ENCODE data around the gene SSR1. TPM values are rescaled to one million over a fixed set of nuclear protein-coding genes. Genes with fewer than 3 reads are reported as not detected.

The SSR1 gene
- total and polyA plus RNA-seq, 9 of the 15 experiments (the other 6 are each of a cell fraction or from before 2014, with no cell fraction given), result 87.7 to 220 (median 144) TPM

GRCh38 chr6:7229376-7230326, 83.3 kb downstream of the SSR1 start:
- POLR2A ChIA-PET, result interaction anchor here (0.7 to 1.2 kb wide), 2 partner anchors 15 to 193 kb away, joined by 3 read pairs; no protein-coding TSS in a partner anchor
- no peak for ATAC-seq
- no peak for FAIRE-seq
- DNase-seq (ENCODE audit: extremely low read depth in 1 of 4, low spot score in 3 of 4), result peak in 2 of 4 experiments; percentile 47 to 50
- no peak overlapping the region for H3K27ac ChIP-seq (ENCODE audit: extremely low read depth, low read depth, low read length)
- H3K79me2 ChIP-seq (ENCODE audit: control insufficient read depth, insufficient read depth, low read length), result peaks cover 15% of the 10 kb centered on the region
- no peaks in the 10 kb centered on the region for H3K9me3 ChIP-seq (replicated peaks; ENCODE audit: control insufficient read depth, insufficient read depth, low read depth, low read length)
- no peaks in the 10 kb centered on the region for H3K9me1 ChIP-seq (ENCODE audit: control insufficient read depth, insufficient read depth, low read length)
- no peak overlapping the region for H3K4me2 ChIP-seq (ENCODE audit: insufficient read depth, low read length)
- peaks cover 88% of the 10 kb centered on the region for H3K36me3 ChIP-seq (ENCODE audit: control insufficient read depth, insufficient read depth, low read length)
- no peak overlapping the region for H3K4me3 ChIP-seq
- H3K9ac ChIP-seq (ENCODE audit: insufficient read depth in 1 of 2, low read depth in 2 of 2, low read length in 2 of 2), result no peak overlapping the region
- peaks cover 0 to 18% of the 10 kb centered on the region in 2 experiments; a peak in 4 of 5 replicates for H3K4me1 ChIP-seq (replicated peaks in 1 of 2; ENCODE audit: control insufficient read depth in 2 of 2, insufficient read depth in 2 of 2, low read length in 2 of 2)
- no peaks in the 10 kb centered on the region for H4K20me1 ChIP-seq (replicated peaks; ENCODE audit: control insufficient read depth, insufficient read depth, low read length)
- no TSS peak for BruUV-seq (replicated peaks)
- CTCF ChIA-PET (ENCODE audit: low intra/inter-chr PET ratio), result no interaction called here
- in situ Hi-C loops (cut with MboI), result loop anchor here (25.0 kb wide), 1 partner anchor 542 kb away; no protein-coding TSS in a partner anchor
- 96% methylated on average over 55 of the region's 62 CpGs for WGBS (ENCODE audit: insufficient coverage, low coverage, missing lambda C conversion rate)
- intact Hi-C loops (cut with micrococcal nuclease), result loop anchor here (10.0 kb wide), 1 partner anchor 215 kb away; no protein-coding TSS in a partner anchor
- H2AFZ ChIP-seq (ENCODE audit: low read depth, low read length), result no peak overlapping the region
- H3K27me3 ChIP-seq (ENCODE audit: control insufficient read depth in 2 of 2, insufficient read depth in 2 of 2, low read length in 2 of 2), result no peaks in the 10 kb centered on the region
- TF ChIP-seq FIP1L1 (IDR thresholded peaks at IDR 0.05; ENCODE audit: low read depth, low read length, poor library complexity, severe bottlenecking) (peak; percentile 40), SRF (CRISPR knock-in tag; IDR thresholded peaks at IDR 0.05) (no peak), CSDE1 (IDR thresholded peaks at IDR 0.05) (no peak), POLR2G (IDR thresholded peaks at IDR 0.05; ENCODE audit: low read depth, low read length) (peak; percentile 53), NFIC (IDR thresholded peaks at IDR 0.05) (peak; percentile 58; the same call in 1 of the 2 replicates), BMI1 (IDR thresholded peaks at IDR 0.05; ENCODE audit: low read length) (no peak), KDM2B (CRISPR knock-in tag; IDR thresholded peaks at IDR 0.05) (no peak), EGR1 (conservative IDR thresholded peaks at IDR 0.05) (0 out of 2 replicates have a peak, but pooled peaks have one; percentile 15), ZBTB33 (CRISPR knock-in tag; IDR thresholded peaks at IDR 0.05) (peak; percentile 97)
- TF ChIP-seq, protein P1, sequence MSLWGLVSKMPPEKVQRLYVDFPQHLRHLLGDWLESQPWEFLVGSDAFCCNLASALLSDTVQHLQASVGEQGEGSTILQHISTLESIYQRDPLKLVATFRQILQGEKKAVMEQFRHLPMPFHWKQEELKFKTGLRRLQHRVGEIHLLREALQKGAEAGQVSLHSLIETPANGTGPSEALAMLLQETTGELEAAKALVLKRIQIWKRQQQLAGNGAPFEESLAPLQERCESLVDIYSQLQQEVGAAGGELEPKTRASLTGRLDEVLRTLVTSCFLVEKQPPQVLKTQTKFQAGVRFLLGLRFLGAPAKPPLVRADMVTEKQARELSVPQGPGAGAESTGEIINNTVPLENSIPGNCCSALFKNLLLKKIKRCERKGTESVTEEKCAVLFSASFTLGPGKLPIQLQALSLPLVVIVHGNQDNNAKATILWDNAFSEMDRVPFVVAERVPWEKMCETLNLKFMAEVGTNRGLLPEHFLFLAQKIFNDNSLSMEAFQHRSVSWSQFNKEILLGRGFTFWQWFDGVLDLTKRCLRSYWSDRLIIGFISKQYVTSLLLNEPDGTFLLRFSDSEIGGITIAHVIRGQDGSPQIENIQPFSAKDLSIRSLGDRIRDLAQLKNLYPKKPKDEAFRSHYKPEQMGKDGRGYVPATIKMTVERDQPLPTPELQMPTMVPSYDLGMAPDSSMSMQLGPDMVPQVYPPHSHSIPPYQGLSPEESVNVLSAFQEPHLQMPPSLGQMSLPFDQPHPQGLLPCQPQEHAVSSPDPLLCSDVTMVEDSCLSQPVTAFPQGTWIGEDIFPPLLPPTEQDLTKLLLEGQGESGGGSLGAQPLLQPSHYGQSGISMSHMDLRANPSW (CRISPR knock-in tag; IDR thresholded peaks at IDR 0.05), result no peak
- TF ChIP-seq, protein P2, sequence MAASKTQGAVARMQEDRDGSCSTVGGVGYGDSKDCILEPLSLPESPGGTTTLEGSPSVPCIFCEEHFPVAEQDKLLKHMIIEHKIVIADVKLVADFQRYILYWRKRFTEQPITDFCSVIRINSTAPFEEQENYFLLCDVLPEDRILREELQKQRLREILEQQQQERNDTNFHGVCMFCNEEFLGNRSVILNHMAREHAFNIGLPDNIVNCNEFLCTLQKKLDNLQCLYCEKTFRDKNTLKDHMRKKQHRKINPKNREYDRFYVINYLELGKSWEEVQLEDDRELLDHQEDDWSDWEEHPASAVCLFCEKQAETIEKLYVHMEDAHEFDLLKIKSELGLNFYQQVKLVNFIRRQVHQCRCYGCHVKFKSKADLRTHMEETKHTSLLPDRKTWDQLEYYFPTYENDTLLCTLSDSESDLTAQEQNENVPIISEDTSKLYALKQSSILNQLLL (CRISPR knock-in tag; IDR thresholded peaks at IDR 0.05; ENCODE audit: borderline replicate concordance), result no peak
- TF ChIP-seq, protein P3, sequence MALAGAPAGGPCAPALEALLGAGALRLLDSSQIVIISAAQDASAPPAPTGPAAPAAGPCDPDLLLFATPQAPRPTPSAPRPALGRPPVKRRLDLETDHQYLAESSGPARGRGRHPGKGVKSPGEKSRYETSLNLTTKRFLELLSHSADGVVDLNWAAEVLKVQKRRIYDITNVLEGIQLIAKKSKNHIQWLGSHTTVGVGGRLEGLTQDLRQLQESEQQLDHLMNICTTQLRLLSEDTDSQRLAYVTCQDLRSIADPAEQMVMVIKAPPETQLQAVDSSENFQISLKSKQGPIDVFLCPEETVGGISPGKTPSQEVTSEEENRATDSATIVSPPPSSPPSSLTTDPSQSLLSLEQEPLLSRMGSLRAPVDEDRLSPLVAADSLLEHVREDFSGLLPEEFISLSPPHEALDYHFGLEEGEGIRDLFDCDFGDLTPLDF (CRISPR knock-in tag; IDR thresholded peaks at IDR 0.05), result no peak
